GM12878 (cell line): ENCODE data around the gene TCERG1L. TPM values are rescaled to one million over a fixed set of nuclear protein-coding genes. Genes with fewer than 3 reads are reported as not detected.

Experiments used
- ATAC-seq: fragments of 200-7000 bp; cut with Tn5 transposase; 3 replicates; pipeline ENCODE4 v1.9.1; 2020; ENCODE audit warnings: mild to moderate bottlenecking, moderate library complexity
- BruUV-seq: library from RNA; stranded (reverse); fragments of 400-500 nt; replicated peaks from 2 replicates; lab custom pipeline; 2021; lab: Mats Ljungman, UMichigan
- CTCF ChIA-PET: fragments of 300-600 bp; sonication (Branson Sonifier 250); formaldehyde crosslinking; extraction: SDS; loops from one replicate; lab custom pipeline; 2021; ENCODE audit warnings: inconsistent platforms; lab: Yijun Ruan, JAX
- POLR2A ChIA-PET: fragments of 350-600 bp; formaldehyde crosslinking; extraction: SDS; loops from one replicate; lab custom pipeline; 2021; ENCODE audit warnings: inconsistent platforms; lab: Charles Lee
- RAD21 ChIA-PET: fragments of 300-600 bp; sonication (Branson Sonifier 250); formaldehyde crosslinking; loops from one replicate; lab custom pipeline; 2023; ENCODE audit warnings: antibody characterized with exemption; ENCODE audit not compliant: unreplicated experiment; lab: Charles Lee
- SMC1A ChIA-PET: fragments of 300-600 bp; sonication (Branson Sonifier 250); formaldehyde crosslinking; loops from one replicate; lab custom pipeline; 2023; ENCODE audit not compliant: unreplicated experiment, uncharacterized antibody; lab: Charles Lee
- DNase-seq: peaks from one replicate; pipeline ENCODE4 v3.0.0-alpha.2; 2011; ENCODE audit warnings: low read depth, low spot score
- FAIRE-seq: peaks from 3 replicates; lab custom pipeline; 2011; peaks lifted over from hg19 to GRCh38; lab: Jason Lieb, UNC
- H2AFZ ChIP-seq: 2 replicates; pipeline ENCODE4 v1.6.0; 2011; ENCODE audit warnings: low read depth, low read length, control low read depth; ENCODE audit not compliant: control insufficient read depth
- H3K27ac ChIP-seq: 2 replicates; pipeline ENCODE4 v1.5.1; 2011; ENCODE audit warnings: control low read depth; ENCODE audit not compliant: control insufficient read depth, insufficient read depth
- H3K27me3 ChIP-seq, 2 experiments: replicated peaks in 1 of 2; 2 replicates each; pipeline versions ENCODE4 v1.6.0 to v1.6.1; 2011; ENCODE audit warnings: low read length in 1 of 2; ENCODE audit not compliant: control insufficient read depth in 2 of 2, insufficient read depth in 2 of 2
- H3K36me3 ChIP-seq, 2 experiments: 2 replicates each; pipeline ENCODE4 v1.5.1; 2011; ENCODE audit warnings: low read length in 1 of 2; ENCODE audit not compliant: control insufficient read depth in 2 of 2, insufficient read depth in 2 of 2
- H3K4me1 ChIP-seq: 2 replicates; pipeline ENCODE4 v1.6.1; 2011; ENCODE audit warnings: mild to moderate bottlenecking, low read length, moderate library complexity, mixed read lengths; ENCODE audit not compliant: control insufficient read depth, insufficient read depth
- H3K4me2 ChIP-seq: 2 replicates; pipeline ENCODE4 v1.6.0; 2011; ENCODE audit warnings: control low read depth; ENCODE audit not compliant: control insufficient read depth, insufficient read depth
- H3K4me3 ChIP-seq: fragments of 200-600 bp; sonication (generic); 2 replicates; pipeline ENCODE4 v1.5.1; 2016
- H3K79me2 ChIP-seq: 2 replicates; pipeline ENCODE4 v1.6.0; 2011; ENCODE audit warnings: low read length; ENCODE audit not compliant: control insufficient read depth, insufficient read depth
- H3K9ac ChIP-seq: 2 replicates; pipeline ENCODE4 v1.8.0; 2011; ENCODE audit warnings: low read length, control low read depth, mixed read lengths; ENCODE audit not compliant: control insufficient read depth, insufficient read depth
- H3K9me3 ChIP-seq: replicated peaks from 3 replicates; pipeline ENCODE4 v1.5.1; 2011; ENCODE audit warnings: mild to moderate bottlenecking, low read length; ENCODE audit not compliant: control insufficient read depth, insufficient read depth
- H4K20me1 ChIP-seq: 2 replicates; pipeline ENCODE4 v1.6.0; 2011; ENCODE audit not compliant: control insufficient read depth, insufficient read depth
- BMI1 ChIP-seq: fragments of 450-650 bp; IDR thresholded peaks from 2 replicates; pipeline ENCODE4 v1.6.1; 2016; ENCODE audit warnings: mild to moderate bottlenecking, moderate library complexity, borderline replicate concordance
- NR2C2 ChIP-seq: IDR thresholded peaks from 2 replicates; pipeline ENCODE4 v1.6.1; 2011; ENCODE audit warnings: borderline replicate concordance, low read depth; ENCODE audit not compliant: control insufficient read depth, insufficient read length
- NRF1 ChIP-seq: conservative IDR thresholded peaks from 2 replicates; pipeline ENCODE4 v1.6.1; 2011; ENCODE audit warnings: mild to moderate bottlenecking, low read depth, low read length, improper control_type of control experiment
- POLR2AphosphoS5 ChIP-seq: IDR thresholded peaks from 2 replicates; pipeline ENCODE4 v1.6.1; 2011; ENCODE audit warnings: mild to moderate bottlenecking, low read length, inconsistent platforms
- REST ChIP-seq: IDR thresholded peaks from 2 replicates; pipeline ENCODE4 v1.6.1; 2012; ENCODE audit warnings: mild to moderate bottlenecking, low read depth, low read length
- SMARCA5 ChIP-seq: fragments of 450-650 bp; IDR thresholded peaks from 2 replicates; pipeline ENCODE4 v1.6.1; 2017; ENCODE audit warnings: mild to moderate bottlenecking
- SREBF2 ChIP-seq: IDR thresholded peaks from 2 replicates; pipeline ENCODE4 v1.6.1; 2012; ENCODE audit warnings: mild to moderate bottlenecking, low read length
- TBL1XR1 ChIP-seq: IDR thresholded peaks from 2 replicates; pipeline ENCODE4 v1.6.1; 2012; ENCODE audit warnings: low read depth, low read length, improper control_type of control experiment
- TCF7 ChIP-seq: IDR thresholded peaks from 2 replicates; pipeline ENCODE4 v1.6.1; 2014; ENCODE audit warnings: antibody characterized with exemption, borderline replicate concordance
- YBX1 ChIP-seq: fragments of 450-650 bp; IDR thresholded peaks from 2 replicates; pipeline ENCODE4 v1.6.1; 2016; ENCODE audit warnings: antibody characterized with exemption
- ZNF274 ChIP-seq: IDR thresholded peaks from one replicate; pipeline ENCODE4 v1.8.0; 2011; ENCODE audit not compliant: insufficient read length, insufficient read depth
- WGBS: methylation state at CpG from one replicate; pipeline ENCODE4 v1.1.6; 2016; ENCODE audit warnings: low lambda C conversion rate; ENCODE audit not compliant: insufficient replicate concordance, insufficient coverage; ENCODE audit errors: missing lambda C conversion rate; 5-methylcytosine and 5-hydroxymethylcytosine counted together
- in situ Hi-C: fragments of 300-500 bp; cut with MboI; formaldehyde crosslinking; loops from 9 replicates; pipeline ENCODE4 v1.14.3; 2018; ENCODE audit warnings: mixed read lengths
- intact Hi-C: fragments of 100-400 bp; cut with micrococcal nuclease; formaldehyde crosslinking; loops from one replicate; pipeline ENCODE4 v1.14.2; 2022; ENCODE audit not compliant: unreplicated experiment
- polyA plus RNA-seq, 11 experiments: library from polyadenylated mRNA; depleted of rRNA in 4 of 11; unstranded in 6 of 11; stranded (reverse) in 5 of 11; fragments of >200 nt; fragmentation: Nextera tagmentation in 4 of 11; fragmentation: Illumina TruSeq in 1 of 11; extraction: Ambion mirVana in 4 of 11; extraction: Trizol in 1 of 11; gene quantifications; 1 replicate in 1 of 11; 2 replicates in 10 of 11; pipeline versions ENCODE4 v1.2.1 to v1.2.3, GENCODE V29; 2011 to 2016; ENCODE audit warnings: inconsistent platforms in 2 of 11, missing spikeins in 2 of 11, low read depth in 1 of 11
- total RNA-seq, 4 experiments: library from RNA; depleted of rRNA in 3 of 4; stranded (reverse); fragments of >200 nt in 3 of 4; fragmentation: Illumina TruSeq in 1 of 4; extraction: Trizol in 1 of 4; gene quantifications; 2 replicates each; pipeline versions ENCODE4 v1.2.1 to v1.2.3, GENCODE V29; 2013 to 2021
- TF ChIP-seq, protein P1 (sequence below): IDR thresholded peaks from 2 replicates; pipeline ENCODE4 v1.6.1; 2011; ENCODE audit warnings: borderline replicate concordance, low read depth, mild to moderate bottlenecking, moderate library complexity, low read length; ENCODE audit not compliant: insufficient read depth, poor library complexity, severe bottlenecking
- TF ChIP-seq, protein P2 (sequence below): IDR thresholded peaks from 2 replicates; pipeline ENCODE4 v1.6.1; 2011; ENCODE audit warnings: low read depth, mild to moderate bottlenecking, low read length, moderate library complexity, borderline replicate concordance; ENCODE audit errors: extremely low read depth
- TF ChIP-seq, protein P3 (sequence below): fragments of 450-650 bp; IDR thresholded peaks from 2 replicates; pipeline ENCODE4 v1.6.1; 2017; ENCODE audit warnings: mild to moderate bottlenecking, moderate library complexity

TCERG1L gene
- total and polyA plus RNA-seq, 10 of the 15 experiments (the other 5 are each of a cell fraction or from before 2014, with no cell fraction given), result not detected

DNA sequence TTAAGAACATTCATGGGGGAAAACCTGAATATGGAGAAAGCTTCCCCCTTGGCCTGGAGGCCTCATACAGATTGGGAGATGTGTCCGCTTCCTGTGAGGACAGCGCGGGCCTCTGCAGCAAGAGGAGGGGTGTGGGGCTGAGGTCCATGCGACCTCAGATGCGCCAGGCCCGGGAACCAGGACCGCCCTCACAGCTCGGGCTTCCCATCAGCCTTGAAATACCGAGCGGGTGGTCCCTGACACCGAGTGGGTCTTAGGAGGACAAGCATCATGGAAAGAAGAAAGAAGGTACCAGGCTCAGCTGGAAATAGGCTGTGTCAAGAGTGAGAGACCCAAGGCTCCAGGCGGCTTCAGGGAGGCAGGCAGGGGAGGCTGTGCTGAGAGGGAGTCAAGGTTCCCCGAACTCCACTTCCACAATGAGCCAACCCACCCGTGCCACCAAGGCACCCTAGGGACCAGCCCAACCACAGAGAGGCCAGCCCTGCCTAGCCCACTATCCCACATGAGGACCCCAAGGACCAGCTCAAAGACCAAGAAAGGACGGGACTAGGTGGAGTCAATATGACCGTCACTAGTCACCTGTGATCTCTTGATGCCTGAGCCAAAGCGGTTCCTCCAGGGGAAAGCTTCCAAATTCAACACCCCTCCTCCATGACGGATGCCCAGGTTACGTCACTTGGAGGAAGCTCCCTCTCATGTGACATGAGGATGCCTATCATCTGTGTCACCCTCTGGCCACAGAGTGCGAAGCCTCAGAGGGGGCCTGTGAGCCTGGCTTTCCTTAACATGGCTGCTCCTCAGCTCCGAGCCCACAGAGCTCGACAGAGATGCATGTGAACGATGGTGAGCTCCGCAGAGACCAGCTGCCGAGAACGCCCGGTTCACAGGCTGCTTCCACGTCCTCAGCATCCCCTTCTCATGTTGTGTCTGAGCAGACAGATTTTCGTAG is 103.7 kb downstream of the TCERG1L start:
- Histone ChIP-seq H3K4me3 (no peak overlapping the region), H2AFZ (no peak overlapping the region), H3K4me2 (no peak overlapping the region), H3K4me1 (no peaks in the 10 kb centered on the region), H3K27ac (no peak overlapping the region), H3K79me2 (no peaks in the 10 kb centered on the region), H3K9me3 (no peaks in the 10 kb centered on the region; the same call in 2 of the 3 replicates), H3K36me3 (no peaks in the 10 kb centered on the region), H3K9ac (no peak overlapping the region), H4K20me1 (no peaks in the 10 kb centered on the region), H3K27me3 (no peaks in the 10 kb centered on the region)
- in situ Hi-C loops, result no loop called here
- DNase-seq, result no peak
- SMC1A ChIA-PET, result no interaction called here
- WGBS, result 29% methylated on average over 29 of the region's 29 CpGs
- intact Hi-C loops, result no loop called here
- ATAC-seq, result no peak
- POLR2A ChIA-PET, result no interaction called here
- FAIRE-seq, result no peak
- CTCF ChIA-PET, result no interaction called here
- BruUV-seq, result no TSS peak
- RAD21 ChIA-PET, result no interaction called here
- TF ChIP-seq TBL1XR1 (no peak), YBX1 (no peak), ZNF274 (no peak), TCF7 (no peak), NRF1 (no peak), REST (no peak), NR2C2 (no peak), SREBF2 (no peak), SMARCA5 (no peak), BMI1 (no peak), POLR2AphosphoS5 (no peak)
- TF ChIP-seq, protein P1, sequence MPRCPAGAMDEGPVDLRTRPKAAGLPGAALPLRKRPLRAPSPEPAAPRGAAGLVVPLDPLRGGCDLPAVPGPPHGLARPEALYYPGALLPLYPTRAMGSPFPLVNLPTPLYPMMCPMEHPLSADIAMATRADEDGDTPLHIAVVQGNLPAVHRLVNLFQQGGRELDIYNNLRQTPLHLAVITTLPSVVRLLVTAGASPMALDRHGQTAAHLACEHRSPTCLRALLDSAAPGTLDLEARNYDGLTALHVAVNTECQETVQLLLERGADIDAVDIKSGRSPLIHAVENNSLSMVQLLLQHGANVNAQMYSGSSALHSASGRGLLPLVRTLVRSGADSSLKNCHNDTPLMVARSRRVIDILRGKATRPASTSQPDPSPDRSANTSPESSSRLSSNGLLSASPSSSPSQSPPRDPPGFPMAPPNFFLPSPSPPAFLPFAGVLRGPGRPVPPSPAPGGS, result no peak
- TF ChIP-seq, protein P2, sequence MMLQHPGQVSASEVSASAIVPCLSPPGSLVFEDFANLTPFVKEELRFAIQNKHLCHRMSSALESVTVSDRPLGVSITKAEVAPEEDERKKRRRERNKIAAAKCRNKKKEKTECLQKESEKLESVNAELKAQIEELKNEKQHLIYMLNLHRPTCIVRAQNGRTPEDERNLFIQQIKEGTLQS, result no peak
- TF ChIP-seq, protein P3, sequence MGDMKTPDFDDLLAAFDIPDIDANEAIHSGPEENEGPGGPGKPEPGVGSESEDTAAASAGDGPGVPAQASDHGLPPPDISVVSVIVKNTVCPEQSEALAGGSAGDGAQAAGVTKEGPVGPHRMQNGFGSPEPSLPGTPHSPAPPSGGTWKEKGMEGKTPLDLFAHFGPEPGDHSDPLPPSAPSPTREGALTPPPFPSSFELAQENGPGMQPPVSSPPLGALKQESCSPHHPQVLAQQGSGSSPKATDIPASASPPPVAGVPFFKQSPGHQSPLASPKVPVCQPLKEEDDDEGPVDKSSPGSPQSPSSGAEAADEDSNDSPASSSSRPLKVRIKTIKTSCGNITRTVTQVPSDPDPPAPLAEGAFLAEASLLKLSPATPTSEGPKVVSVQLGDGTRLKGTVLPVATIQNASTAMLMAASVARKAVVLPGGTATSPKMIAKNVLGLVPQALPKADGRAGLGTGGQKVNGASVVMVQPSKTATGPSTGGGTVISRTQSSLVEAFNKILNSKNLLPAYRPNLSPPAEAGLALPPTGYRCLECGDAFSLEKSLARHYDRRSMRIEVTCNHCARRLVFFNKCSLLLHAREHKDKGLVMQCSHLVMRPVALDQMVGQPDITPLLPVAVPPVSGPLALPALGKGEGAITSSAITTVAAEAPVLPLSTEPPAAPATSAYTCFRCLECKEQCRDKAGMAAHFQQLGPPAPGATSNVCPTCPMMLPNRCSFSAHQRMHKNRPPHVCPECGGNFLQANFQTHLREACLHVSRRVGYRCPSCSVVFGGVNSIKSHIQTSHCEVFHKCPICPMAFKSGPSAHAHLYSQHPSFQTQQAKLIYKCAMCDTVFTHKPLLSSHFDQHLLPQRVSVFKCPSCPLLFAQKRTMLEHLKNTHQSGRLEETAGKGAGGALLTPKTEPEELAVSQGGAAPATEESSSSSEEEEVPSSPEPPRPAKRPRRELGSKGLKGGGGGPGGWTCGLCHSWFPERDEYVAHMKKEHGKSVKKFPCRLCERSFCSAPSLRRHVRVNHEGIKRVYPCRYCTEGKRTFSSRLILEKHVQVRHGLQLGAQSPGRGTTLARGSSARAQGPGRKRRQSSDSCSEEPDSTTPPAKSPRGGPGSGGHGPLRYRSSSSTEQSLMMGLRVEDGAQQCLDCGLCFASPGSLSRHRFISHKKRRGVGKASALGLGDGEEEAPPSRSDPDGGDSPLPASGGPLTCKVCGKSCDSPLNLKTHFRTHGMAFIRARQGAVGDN, result no peak
